ENCODE results near the gene PLEKHH3.

Gene PLEKHH3

DNA sequence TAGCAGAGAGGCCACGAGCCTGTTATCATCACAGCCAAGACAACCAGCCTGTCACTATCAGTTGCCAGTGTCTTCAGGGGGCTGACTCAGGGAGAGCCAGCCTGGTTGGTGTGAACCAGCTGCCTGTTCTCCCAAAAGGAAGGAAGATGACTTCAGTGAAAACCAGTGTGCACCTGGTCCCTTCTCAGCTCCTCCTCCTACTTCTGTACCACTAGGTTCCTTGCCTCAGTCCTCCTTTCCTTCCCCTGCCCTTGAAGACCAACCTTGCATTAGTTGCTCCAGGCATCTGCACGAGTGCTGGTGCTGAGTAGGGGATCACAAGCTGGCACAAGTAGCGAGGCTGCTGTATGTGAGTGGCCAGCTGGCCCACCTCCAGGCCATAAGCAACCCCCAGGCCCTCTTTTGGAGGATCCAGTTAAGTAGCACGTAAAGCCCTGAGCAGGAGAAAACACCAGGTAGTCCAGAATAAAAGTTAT lies 58.8 kb downstream of the PLEKHH3 start:
- no peak for TF ChIP-seq ZNF274 (IDR thresholded peaks at IDR 0.05; ENCODE audit: low read depth, low read length)
- H3K4me3 ChIP-seq (ENCODE audit: low read length), result peak overlapping the region; percentile 41; the same call in 1 of the 2 replicates
